Measurements from ENCODE around the gene CYBA.
A peak's percentile ranks its signal among the peaks of the same experiment; 100 is the strongest.

The CYBA gene

GRCh38 chr16:88642881-88643643 lies 7.8 kb downstream of the CYBA start:
- no peak for DNase-seq

- no peak for DNase-seq
These were observed 10.2 kb downstream of the CYBA start for GRCh38 chr16:88640498-88641247.

- no peak for DNase-seq
These were observed 10.8 kb downstream of the CYBA start for GRCh38 chr16:88640039-88640495.

GRCh38 chr16:88639231-88640038 lies 11.4 kb downstream of the CYBA start:
- DNase-seq: no peak

- no peak for DNase-seq
These were observed 12.3 kb downstream of the CYBA start, which contains the start of gene IL17C for GRCh38 chr16:88638323-88639230. Gene IL17C (plus strand): TSS chr16:88638572. CDS start chr16:88638642, 70 bp downstream.

GRCh38 chr16:88636488-88637265 lies 14.2 kb downstream of the CYBA start:
- no peak for DNase-seq

- DNase-seq: no peak
These were observed 15.1 kb downstream of the CYBA start for GRCh38 chr16:88635671-88636319.

- DNase-seq: no peak
These were observed 15.7 kb downstream of the CYBA start for GRCh38 chr16:88634994-88635670.

- peak; percentile 63 for DNase-seq
These were observed 16.5 kb downstream of the CYBA start for GRCh38 chr16:88634141-88634993.

- DNase-seq: peak; percentile 64
These were observed 17.1 kb downstream of the CYBA start for GRCh38 chr16:88633684-88634140.

GRCh38 chr16:88632587-88632930 lies 18.3 kb downstream of the CYBA start:
- no peak for DNase-seq

- no peak for DNase-seq
These were observed 18.8 kb downstream of the CYBA start for GRCh38 chr16:88631920-88632586.

GRCh38 chr16:88631384-88631783 lies 19.5 kb downstream of the CYBA start:
- DNase-seq: no peak

- no peak for DNase-seq
These were observed 19.9 kb downstream of the CYBA start for GRCh38 chr16:88630941-88631340.

- no peak for DNase-seq
These were observed 20.4 kb downstream of the CYBA start for GRCh38 chr16:88630433-88630832.

GRCh38 chr16:88629835-88630234 lies 21.0 kb downstream of the CYBA start:
- DNase-seq: no peak

- no peak for DNase-seq
These were observed 22.3 kb downstream of the CYBA start for GRCh38 chr16:88628512-88628974.

All from activated CD4-positive, CD25-positive, alpha-beta regulatory T cell treated with anti-CD3 and anti-CD28 coated beads, Interleukin-2, amount 50 U/mL, for 72 hours (primary cell).